ENCODE measurements around the gene CXXC5.

The CXXC5 gene

DNA sequence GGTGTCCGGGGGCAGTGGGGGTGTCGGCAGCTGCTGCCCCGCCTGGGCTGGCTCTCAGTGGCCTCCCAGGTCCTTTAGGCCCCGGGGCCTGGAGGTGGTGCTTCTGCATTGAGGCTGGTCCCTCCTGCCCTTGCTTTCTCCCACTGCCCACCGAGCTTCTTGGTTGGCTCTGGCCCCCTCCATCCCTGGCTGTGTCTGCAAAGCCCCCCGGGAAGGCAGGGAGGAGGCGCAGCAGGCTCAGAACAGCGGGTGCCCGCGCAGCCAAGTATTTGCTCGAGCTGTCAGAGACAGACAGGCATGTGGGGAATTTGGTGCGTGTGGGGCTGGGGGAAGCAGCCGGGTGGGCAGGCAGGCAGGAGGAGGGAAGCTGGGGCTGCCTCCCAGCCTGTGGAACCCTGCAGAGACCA is 11.5 kb downstream of the CXXC5 start:
- Histone ChIP-seq H3K4me1 (ENCODE audit: control insufficient read depth, insufficient read depth, low read length) (peaks cover 60% of the 10 kb centered on the region), H3K9me3 (ENCODE audit: control insufficient read depth, low read length) (no peaks in the 10 kb centered on the region), H3K36me3 (ENCODE audit: control insufficient read depth, insufficient read depth, low read length) (no peaks in the 10 kb centered on the region), H3K4me3 (ENCODE audit: insufficient read depth, low read depth, low read length) (no peak overlapping the region), H3K27ac (ENCODE audit: insufficient read depth, low read depth, low read length, poor library complexity, severe bottlenecking) (peak overlapping the region; percentile 65), H3K27me3 (ENCODE audit: control insufficient read depth, insufficient read depth, low read length, poor library complexity, severe bottlenecking) (no peaks in the 10 kb centered on the region)
- 20 to 25% methylated on average over 13 of the region's 13 CpGs for WGBS, 2 experiments

DNA sequence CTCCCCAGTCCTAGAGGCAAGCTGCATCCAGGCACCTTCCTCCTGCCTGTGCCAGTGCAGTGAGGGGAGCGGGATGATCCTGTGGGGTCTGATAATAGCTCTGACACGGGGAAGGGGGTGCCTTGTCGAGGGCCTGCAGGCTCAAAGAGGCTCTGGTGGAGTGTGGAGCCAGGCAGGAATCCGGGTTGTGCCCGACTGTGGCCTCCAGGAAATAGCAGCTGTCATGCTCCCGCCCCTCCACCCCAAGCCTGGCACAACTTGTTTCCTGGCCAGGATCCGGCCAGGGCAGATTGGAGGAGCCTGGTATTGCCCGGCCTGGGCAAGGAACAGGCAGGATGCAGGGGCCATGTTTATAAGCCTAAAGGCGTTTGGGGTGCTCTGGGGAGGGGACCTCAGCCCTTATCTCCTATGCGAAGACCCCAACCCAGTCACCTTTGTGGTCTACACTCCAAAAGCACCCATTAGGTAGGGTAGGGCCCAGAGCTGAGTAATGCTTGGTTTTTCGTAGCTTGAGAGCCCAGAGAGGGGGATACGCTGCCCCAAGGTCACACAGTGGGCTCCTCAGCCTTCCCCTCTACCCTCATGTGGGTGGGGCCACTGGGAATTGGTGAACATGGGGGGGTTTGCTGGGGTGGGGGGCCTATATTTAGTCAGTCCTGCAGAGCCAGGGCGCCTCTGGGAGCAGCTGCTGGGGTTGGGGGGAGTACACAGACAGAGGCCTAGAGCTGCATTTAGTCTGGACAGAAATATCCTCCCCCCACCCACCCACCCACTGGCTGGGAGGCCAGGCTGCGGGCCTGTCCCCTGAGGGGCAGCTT is 12.2 kb downstream of the CXXC5 start:
- H3K4me3 ChIP-seq (ENCODE audit: insufficient read depth, low read depth, low read length), result no peak overlapping the region
- H3K36me3 ChIP-seq (ENCODE audit: control insufficient read depth, insufficient read depth, low read length), result no peaks in the 10 kb centered on the region
- H3K9me3 ChIP-seq (ENCODE audit: control insufficient read depth, low read length), result no peaks in the 10 kb centered on the region
- peak overlapping the region; percentile 52 for H3K27ac ChIP-seq (ENCODE audit: insufficient read depth, low read depth, low read length, poor library complexity, severe bottlenecking)
- WGBS, 2 experiments, result 73% methylated on average over 14 of the region's 14 CpGs
- H3K27me3 ChIP-seq (ENCODE audit: control insufficient read depth, insufficient read depth, low read length, poor library complexity, severe bottlenecking), result no peaks in the 10 kb centered on the region
- H3K4me1 ChIP-seq (ENCODE audit: control insufficient read depth, insufficient read depth, low read length), result peaks cover 54% of the 10 kb centered on the region

DNA sequence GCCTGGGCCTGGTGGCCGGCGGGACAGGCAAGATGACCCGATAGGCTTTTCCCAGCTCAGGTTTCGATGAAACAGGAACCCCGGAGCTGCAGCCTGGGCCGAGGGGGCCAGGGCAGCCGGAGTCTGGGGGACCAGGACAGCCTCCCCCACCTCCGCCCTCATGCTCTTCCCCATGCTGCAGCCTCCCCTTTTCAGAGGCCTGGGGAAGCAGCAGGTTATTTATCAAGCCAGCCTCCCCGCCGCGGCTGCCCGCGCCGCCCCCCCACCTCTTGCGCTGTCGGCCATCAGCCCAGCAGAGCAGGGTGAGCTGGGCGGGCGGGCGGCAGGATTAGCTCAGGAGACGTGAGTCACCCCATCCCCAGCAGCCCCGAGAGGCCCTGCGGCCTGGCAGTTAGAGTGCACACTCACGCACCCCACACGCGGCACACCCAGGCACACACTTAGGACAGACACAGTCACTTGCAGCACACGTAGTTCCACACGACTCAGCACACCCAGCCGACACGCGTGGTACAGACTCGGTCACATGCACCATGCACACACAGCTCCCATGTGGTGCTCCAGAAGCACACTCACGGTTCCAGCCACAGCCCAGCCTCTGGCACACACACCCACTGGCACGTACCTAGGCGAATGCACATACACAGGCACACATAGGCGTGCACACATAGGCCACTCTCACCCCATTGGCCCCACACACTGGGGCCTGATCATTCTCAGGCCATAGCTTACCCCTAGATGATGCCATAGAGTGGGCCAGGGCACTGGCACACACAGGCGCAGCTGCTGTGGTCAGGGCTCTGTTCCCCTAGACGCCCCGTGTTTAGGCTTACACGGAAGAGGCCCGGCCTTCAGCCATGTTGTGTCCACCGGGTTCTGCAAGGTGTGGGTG is 13.0 kb downstream of the CXXC5 start:
- 72 to 74% methylated on average over 41 of the region's 41 CpGs for WGBS, 2 experiments
- Histone ChIP-seq H3K36me3 (ENCODE audit: control insufficient read depth, insufficient read depth, low read length) (no peaks in the 10 kb centered on the region), H3K4me3 (ENCODE audit: insufficient read depth, low read depth, low read length) (no peak overlapping the region), H3K27ac (ENCODE audit: insufficient read depth, low read depth, low read length, poor library complexity, severe bottlenecking) (no peak overlapping the region), H3K27me3 (ENCODE audit: control insufficient read depth, insufficient read depth, low read length, poor library complexity, severe bottlenecking) (no peaks in the 10 kb centered on the region), H3K4me1 (ENCODE audit: control insufficient read depth, insufficient read depth, low read length) (peaks cover 45% of the 10 kb centered on the region), H3K9me3 (ENCODE audit: control insufficient read depth, low read length) (no peaks in the 10 kb centered on the region)

DNA sequence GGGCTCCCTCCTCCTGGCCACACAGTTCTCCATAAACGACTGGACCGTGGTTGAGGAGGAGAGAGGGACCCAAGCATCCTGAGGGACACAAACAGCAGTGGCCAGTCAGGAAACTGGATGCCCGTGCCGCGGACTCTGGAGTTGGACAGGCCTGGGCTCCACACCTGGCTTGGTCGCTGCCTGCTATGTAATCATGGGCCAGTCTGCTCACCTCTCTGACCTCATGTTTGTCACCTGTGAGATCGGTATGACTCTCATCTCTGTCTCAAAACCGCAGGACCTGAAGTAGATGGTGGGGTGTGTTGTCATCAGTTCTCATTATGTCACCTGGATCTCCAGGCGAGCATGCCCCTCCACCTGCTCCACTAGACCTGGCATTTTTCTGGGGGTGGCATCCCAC is 14.5 kb downstream of the CXXC5 start:
- Histone ChIP-seq H3K4me1 (ENCODE audit: control insufficient read depth, insufficient read depth, low read length) (peaks cover 46% of the 10 kb centered on the region), H3K27ac (ENCODE audit: insufficient read depth, low read depth, low read length, poor library complexity, severe bottlenecking) (no peak overlapping the region), H3K36me3 (ENCODE audit: control insufficient read depth, insufficient read depth, low read length) (no peaks in the 10 kb centered on the region), H3K27me3 (ENCODE audit: control insufficient read depth, insufficient read depth, low read length, poor library complexity, severe bottlenecking) (no peaks in the 10 kb centered on the region), H3K4me3 (ENCODE audit: insufficient read depth, low read depth, low read length) (no peak overlapping the region), H3K9me3 (ENCODE audit: control insufficient read depth, low read length) (no peaks in the 10 kb centered on the region)
- 93 to 98% methylated on average over 9 of the region's 9 CpGs for WGBS, 2 experiments

DNA sequence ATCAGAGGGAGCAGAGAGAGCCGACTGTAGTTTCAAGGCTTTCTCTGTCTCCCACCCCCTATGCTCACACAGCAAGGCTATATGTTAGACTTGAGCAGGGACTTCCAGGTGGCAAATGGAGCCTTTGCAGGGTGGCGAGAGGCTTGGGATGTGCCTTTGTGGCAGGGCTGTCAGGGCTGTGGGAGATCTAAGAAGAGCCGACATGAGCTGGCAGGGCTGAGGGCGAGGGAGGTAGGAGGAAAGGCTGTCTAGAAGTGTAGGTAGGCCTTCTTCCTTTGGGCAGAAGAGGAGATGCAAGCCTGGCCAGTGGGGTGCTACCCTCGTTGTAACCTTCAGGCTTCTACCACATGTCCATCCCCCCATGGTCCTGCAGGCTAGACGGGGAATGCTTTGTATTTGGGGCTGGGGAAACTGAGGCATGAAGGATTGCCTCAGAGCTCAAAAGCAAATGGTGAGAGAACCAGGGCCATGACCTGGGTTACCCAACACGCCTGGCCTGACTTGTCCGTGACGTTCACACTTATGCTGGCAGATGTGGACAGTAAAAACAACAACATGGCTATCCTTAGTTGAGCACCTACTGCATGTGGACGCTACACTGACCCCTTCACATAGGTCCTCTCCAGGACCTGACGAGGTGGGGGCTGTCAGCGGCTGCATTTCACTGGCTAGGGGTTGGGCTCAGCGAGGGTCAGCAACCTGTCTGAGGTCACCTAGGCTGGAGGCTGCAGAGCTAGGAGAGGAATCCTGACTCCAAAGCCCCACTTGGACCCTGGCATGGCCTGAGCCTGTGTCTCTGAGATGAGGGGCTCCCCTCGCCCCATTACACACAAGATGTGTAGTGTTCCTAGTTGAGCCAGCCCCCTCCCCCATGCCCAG is 15.3 kb downstream of the CXXC5 start:
- WGBS, 2 experiments, result 90 to 91% methylated on average over 14 of the region's 14 CpGs

DNA sequence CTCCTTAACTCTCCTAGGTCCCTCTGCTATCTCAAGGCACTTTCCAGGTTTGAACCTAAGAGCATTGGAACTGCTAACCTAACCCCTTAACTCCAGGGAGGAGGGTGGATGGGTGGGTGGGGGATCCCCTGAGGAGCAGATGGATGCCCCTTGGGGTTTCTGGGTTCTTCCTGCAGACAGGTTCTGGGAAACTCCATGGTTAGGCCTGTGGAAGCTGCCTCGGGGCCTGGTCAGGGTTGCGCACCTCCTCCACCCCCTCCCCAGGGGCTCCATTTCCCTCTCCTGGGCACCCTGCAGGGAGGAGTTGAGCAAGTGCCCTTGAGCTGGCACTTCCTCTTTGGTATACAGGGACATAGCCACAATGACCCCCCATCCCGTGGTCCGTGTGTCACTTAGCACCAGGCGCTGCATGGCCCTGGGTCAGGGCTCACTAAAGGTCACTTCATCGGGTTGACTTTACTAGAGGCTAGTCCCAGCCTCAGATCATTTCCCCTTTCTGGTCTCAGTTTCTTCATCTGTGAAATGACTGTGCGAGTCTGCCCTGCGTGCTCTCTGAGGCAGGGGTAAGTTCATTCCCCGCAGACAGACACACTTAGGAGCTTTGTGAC is 16.0 kb downstream of the CXXC5 start:
- H3K4me3 ChIP-seq (ENCODE audit: insufficient read depth, low read depth, low read length), result no peak overlapping the region
- peaks cover 39% of the 10 kb centered on the region for H3K4me1 ChIP-seq (ENCODE audit: control insufficient read depth, insufficient read depth, low read length)
- peak overlapping the region; percentile 8 for H3K27ac ChIP-seq (ENCODE audit: insufficient read depth, low read depth, low read length, poor library complexity, severe bottlenecking)
- H3K9me3 ChIP-seq (ENCODE audit: control insufficient read depth, low read length), result no peaks in the 10 kb centered on the region
- WGBS, 2 experiments, result 90 to 92% methylated on average over 9 of the region's 9 CpGs
- no peaks in the 10 kb centered on the region for H3K36me3 ChIP-seq (ENCODE audit: control insufficient read depth, insufficient read depth, low read length)
- H3K27me3 ChIP-seq (ENCODE audit: control insufficient read depth, insufficient read depth, low read length, poor library complexity, severe bottlenecking), result no peaks in the 10 kb centered on the region

More for the DNA sequence above, 15.3 kb downstream of the CXXC5 start:
- no peaks in the 10 kb centered on the region for H3K36me3 ChIP-seq (ENCODE audit: control insufficient read depth, insufficient read depth, low read length)
- peaks cover 42% of the 10 kb centered on the region for H3K4me1 ChIP-seq (ENCODE audit: control insufficient read depth, insufficient read depth, low read length)
- no peaks in the 10 kb centered on the region for H3K9me3 ChIP-seq (ENCODE audit: control insufficient read depth, low read length)
- no peak overlapping the region for H3K27ac ChIP-seq (ENCODE audit: insufficient read depth, low read depth, low read length, poor library complexity, severe bottlenecking)
- no peak overlapping the region for H3K4me3 ChIP-seq (ENCODE audit: insufficient read depth, low read depth, low read length)
- no peaks in the 10 kb centered on the region for H3K27me3 ChIP-seq (ENCODE audit: control insufficient read depth, insufficient read depth, low read length, poor library complexity, severe bottlenecking)

DNA sequence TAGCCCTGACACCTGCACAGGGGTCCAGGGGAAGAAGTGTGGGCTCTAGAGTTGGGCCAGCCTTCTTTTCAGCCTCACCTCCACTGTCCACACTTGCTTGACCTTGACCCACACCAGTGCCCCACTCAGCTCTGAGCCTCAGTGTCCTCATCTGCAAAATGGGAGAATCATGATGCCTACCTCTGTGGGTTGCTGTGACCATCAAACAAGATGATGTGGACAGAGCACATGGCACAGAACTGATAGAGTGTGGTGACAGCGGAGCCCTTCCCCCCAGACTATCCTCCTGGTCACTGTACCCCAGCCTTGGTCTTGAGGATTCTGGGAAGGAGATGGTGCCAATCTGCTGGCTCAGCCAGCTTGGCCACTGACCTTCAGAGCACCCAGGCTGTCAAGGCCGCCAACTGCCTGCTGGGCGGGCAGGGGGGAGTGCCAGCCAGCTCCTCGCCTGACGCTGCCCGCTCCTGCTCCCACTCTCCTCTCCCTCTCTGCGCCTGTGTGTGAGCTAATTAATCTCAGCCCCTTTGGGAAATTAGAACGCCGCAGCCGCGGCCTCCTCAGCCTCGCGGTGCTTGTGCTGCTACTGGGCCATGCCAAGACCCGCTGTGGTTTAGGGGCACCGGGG is 16.7 kb downstream of the CXXC5 start:
- Histone ChIP-seq H3K9me3 (ENCODE audit: control insufficient read depth, low read length) (no peaks in the 10 kb centered on the region), H3K4me3 (ENCODE audit: insufficient read depth, low read depth, low read length) (no peak overlapping the region), H3K27ac (ENCODE audit: insufficient read depth, low read depth, low read length, poor library complexity, severe bottlenecking) (peak overlapping the region; percentile 8), H3K36me3 (ENCODE audit: control insufficient read depth, insufficient read depth, low read length) (no peaks in the 10 kb centered on the region), H3K4me1 (ENCODE audit: control insufficient read depth, insufficient read depth, low read length) (peaks cover 39% of the 10 kb centered on the region), H3K27me3 (ENCODE audit: control insufficient read depth, insufficient read depth, low read length, poor library complexity, severe bottlenecking) (no peaks in the 10 kb centered on the region)
- 95 to 96% methylated on average over 15 of the region's 15 CpGs for WGBS, 2 experiments

DNA sequence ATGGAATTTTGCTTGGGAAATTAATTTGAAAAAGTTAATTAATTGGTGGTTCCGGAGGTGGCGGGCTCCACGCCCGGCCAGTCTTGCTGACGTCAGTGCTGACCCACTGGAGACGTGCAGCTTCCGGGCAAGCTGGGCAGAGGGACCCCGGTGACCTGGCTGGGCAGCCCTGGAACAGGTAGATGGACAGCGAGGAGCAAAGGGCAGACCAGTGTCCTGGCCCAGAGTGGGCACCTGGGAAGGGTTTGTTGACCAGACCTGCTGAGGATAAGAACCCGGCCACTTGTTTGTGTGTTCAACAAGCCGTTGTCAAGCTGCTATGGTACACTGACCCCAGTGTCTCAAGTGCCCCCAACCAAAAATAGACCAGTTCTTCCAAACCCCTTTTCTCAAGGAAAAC is 17.5 kb downstream of the CXXC5 start:
- Histone ChIP-seq H3K4me1 (ENCODE audit: control insufficient read depth, insufficient read depth, low read length) (peaks cover 39% of the 10 kb centered on the region), H3K36me3 (ENCODE audit: control insufficient read depth, insufficient read depth, low read length) (no peaks in the 10 kb centered on the region), H3K27ac (ENCODE audit: insufficient read depth, low read depth, low read length, poor library complexity, severe bottlenecking) (no peak overlapping the region), H3K27me3 (ENCODE audit: control insufficient read depth, insufficient read depth, low read length, poor library complexity, severe bottlenecking) (no peaks in the 10 kb centered on the region), H3K9me3 (ENCODE audit: control insufficient read depth, low read length) (no peaks in the 10 kb centered on the region), H3K4me3 (ENCODE audit: insufficient read depth, low read depth, low read length) (no peak overlapping the region)
- 94 to 95% methylated on average over 11 of the region's 11 CpGs for WGBS, 2 experiments

DNA sequence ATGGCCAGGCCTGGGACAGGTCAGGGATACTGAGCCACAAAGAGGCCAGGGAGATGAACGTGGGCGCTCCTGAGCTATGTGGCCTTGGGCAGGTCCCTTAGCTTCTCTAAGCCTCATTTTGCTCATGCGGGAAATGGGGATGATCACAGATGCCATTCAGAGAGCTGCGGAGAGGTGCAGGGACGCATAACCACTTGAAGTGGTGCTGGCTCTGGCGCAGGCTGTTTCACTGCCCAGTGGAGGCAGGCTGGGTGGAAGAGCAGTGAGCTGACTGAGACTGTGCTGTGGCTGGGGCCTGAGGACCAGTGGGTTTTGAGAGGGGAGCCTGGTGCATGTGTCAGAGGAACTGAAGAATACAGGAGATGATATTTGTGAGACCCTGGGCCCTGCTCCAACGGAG is 18.4 kb downstream of the CXXC5 start:
- Histone ChIP-seq H3K27ac (ENCODE audit: insufficient read depth, low read depth, low read length, poor library complexity, severe bottlenecking) (no peak overlapping the region), H3K4me1 (ENCODE audit: control insufficient read depth, insufficient read depth, low read length) (peaks cover 45% of the 10 kb centered on the region), H3K4me3 (ENCODE audit: insufficient read depth, low read depth, low read length) (no peak overlapping the region), H3K36me3 (ENCODE audit: control insufficient read depth, insufficient read depth, low read length) (no peaks in the 10 kb centered on the region), H3K27me3 (ENCODE audit: control insufficient read depth, insufficient read depth, low read length, poor library complexity, severe bottlenecking) (no peaks in the 10 kb centered on the region), H3K9me3 (ENCODE audit: control insufficient read depth, low read length) (no peaks in the 10 kb centered on the region)
- WGBS, 2 experiments, result 93% methylated on average over 7 of the region's 7 CpGs
